T-helper 17 cell (primary cell): ENCODE data around the gene ZNF765. TPM values are rescaled to one million over a fixed set of nuclear protein-coding genes. Genes with fewer than 3 reads are reported as not detected.
A peak's percentile ranks its signal among the peaks of the same experiment; 100 is the strongest.
"Not testable (repeated sequence)": the region's sequence is repeated elsewhere in the genome, so short reads cannot be mapped to it uniquely, and the experiment has no call there.

Experiments
- ATAC-seq: fragments of 150-1000 bp; cut with Tn5 transposase; 2 replicates; pipeline ENCODE4 v1.10.0; 2021; ENCODE audit warnings: mild to moderate bottlenecking, moderate library complexity
- DNase-seq, 3 donors: peaks; one replicate each; pipeline versions ENCODE4 v3.0.0 to v3.0.0-alpha.2; 2020 to 2021
- H3K9me3 ChIP-seq: one replicate; pipeline ENCODE4 v1.7.0; 2013; ENCODE audit warnings: low read length, mild to moderate bottlenecking; ENCODE audit not compliant: control insufficient read depth, poor library complexity, severe bottlenecking
- H3K27ac Mint-ChIP-seq: one replicate; pipeline ENCODE4 v1.8.0; 2022; ENCODE audit warnings: mild to moderate bottlenecking, moderate library complexity, mixed read lengths
- H3K27me3 Mint-ChIP-seq: one replicate; pipeline ENCODE4 v1.8.0; 2022; ENCODE audit warnings: mixed read lengths
- H3K36me3 Mint-ChIP-seq: one replicate; pipeline ENCODE4 v1.8.0; 2022; ENCODE audit warnings: low read depth, mixed read lengths
- H3K4me1 Mint-ChIP-seq: one replicate; pipeline ENCODE4 v1.8.0; 2022; ENCODE audit warnings: mild to moderate bottlenecking, mixed read lengths
- H3K4me3 Mint-ChIP-seq: one replicate; pipeline ENCODE4 v1.8.0; 2022; ENCODE audit warnings: mild to moderate bottlenecking, moderate library complexity, mixed read lengths
- total RNA-seq, 4 donors: library from RNA in 2 of 4; stranded (reverse) in 2 of 4; gene quantifications; one replicate each; pipeline ENCODE4 v1.2.3 and lab custom pipeline; 2022 to 2026

ZNF765 gene
- total RNA-seq, 2 donors from 2014 or later: 6.7 to 7.7 TPM

DNA sequence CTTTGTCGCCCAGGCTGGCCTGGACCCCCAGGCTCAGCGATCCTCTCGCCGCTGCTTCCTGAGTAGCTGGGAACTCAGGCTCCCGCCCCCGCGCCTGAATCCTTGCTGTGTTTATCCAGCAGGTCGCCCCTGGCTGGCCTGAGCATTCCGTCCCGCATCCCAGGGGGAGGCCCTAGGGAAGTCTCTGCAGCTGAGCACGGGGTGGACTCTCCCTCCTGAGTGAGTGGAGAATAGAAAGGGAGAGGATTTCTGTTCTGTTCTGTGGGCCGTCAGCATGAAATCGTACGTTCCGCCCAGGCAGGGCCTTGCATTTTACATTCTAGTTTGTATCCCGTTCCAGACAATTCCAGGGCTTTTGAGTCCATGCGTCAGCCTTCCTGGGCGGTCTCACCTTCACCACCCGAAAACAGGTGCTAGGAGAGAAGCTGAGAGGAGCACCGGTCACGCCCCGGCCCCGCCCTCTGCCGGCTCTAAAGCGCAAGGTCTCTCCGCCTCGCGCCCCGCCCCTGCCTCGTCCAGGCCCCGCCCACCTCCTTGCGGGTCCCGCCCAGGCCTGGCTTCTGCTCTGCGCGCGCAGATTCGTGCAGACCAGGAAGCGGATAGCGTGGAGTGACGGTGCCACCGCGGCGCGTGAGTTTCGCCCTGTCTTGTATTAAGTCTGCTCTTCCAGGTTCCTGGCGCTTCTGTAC lies 36.6 kb downstream of the ZNF765 start, which contains the start of gene ZNF761:
Gene ZNF761, plus strand, starts transcription at position 586 of the 689 bp plus-strand sequence. CDS start 15,285 bp downstream, outside the sequence.
- peak within 1 kb of the TSS; percentile 94 for H3K4me3 Mint-ChIP-seq
- ATAC-seq: peak; percentile 98

DNA sequence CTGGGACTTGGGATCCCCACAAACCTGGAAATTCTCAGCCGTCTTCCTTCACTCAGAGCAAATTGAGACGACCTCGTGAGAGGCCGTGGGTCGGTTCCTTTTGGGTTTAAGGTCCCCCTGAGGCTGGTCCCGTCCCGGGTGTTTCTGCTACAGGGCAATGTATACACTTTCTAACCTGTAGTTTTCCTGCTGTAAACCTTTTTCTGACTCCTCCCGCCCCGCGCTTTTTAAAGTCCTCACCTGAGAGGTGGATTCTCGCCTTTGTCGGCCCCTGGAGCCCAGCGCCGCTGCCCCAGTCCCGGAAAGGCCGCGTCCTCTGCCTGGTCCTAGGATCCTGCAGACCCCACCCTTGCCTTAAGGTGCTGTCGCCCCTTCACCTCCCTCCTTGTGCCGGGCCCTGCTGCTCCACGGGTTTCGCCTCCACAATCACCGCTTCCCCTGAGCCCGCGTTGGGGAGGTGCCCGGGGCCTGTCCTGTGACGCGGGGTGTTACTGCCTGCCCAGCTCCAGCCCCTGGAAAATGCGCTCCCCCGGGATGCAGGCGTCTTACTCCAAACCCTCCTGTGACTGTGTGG lies 37.2 kb downstream of the ZNF765 start:
- ATAC-seq (peak; percentile 45), DNase-seq (peak in 1 of 3 donors; percentile 5)
- peaks cover 2% of the 10 kb centered on the region for H3K36me3 Mint-ChIP-seq
- peak overlapping the region; percentile 94 for H3K4me3 Mint-ChIP-seq
- no peaks in the 10 kb centered on the region for H3K9me3 ChIP-seq
- H3K4me1 Mint-ChIP-seq: peaks cover 11% of the 10 kb centered on the region
- H3K27ac Mint-ChIP-seq: peak overlapping the region; percentile 96
- no peaks in the 10 kb centered on the region for H3K27me3 Mint-ChIP-seq

More for the DNA sequence above, 36.6 kb downstream of the ZNF765 start, which contains the start of gene ZNF761:
- Mint-ChIP-seq H3K36me3 (peaks cover 2% of the 10 kb centered on the region), H3K4me1 (peaks cover 11% of the 10 kb centered on the region), H3K27me3 (no peaks in the 10 kb centered on the region), H3K27ac (peak within 1 kb of the TSS; percentile 96)
- H3K9me3 ChIP-seq: no peaks in the 10 kb centered on the region
- DNase-seq: peak; percentile 97 to 98 (median 98)

DNA sequence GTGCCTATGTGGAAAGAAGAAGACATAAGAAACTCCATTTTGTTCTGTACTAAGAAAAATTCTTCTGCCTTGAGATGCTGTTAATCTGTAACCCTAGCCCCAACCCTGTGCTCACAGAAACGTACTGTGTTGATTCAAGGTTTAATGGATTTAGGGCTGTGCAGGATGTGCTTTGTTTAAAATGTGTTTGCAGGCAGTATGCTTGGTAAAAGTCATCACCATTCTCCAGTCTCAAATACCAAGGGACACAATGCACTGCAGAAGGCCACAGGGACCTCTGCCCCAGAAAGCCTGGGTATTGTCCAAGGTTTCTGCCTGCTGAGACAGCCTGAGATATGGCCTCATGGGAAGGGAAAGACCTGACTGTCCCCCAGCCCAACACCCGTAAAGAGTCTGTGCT lies 48.9 kb downstream of the ZNF765 start:
- not testable (repeated sequence) for DNase-seq, H3K27ac Mint-ChIP-seq, H3K27me3 Mint-ChIP-seq, H3K4me3 Mint-ChIP-seq, ATAC-seq, H3K4me1 Mint-ChIP-seq
- H3K36me3 Mint-ChIP-seq: peaks cover 12% of the 10 kb centered on the region
- peaks cover 20% of the 10 kb centered on the region for H3K9me3 ChIP-seq

DNA sequence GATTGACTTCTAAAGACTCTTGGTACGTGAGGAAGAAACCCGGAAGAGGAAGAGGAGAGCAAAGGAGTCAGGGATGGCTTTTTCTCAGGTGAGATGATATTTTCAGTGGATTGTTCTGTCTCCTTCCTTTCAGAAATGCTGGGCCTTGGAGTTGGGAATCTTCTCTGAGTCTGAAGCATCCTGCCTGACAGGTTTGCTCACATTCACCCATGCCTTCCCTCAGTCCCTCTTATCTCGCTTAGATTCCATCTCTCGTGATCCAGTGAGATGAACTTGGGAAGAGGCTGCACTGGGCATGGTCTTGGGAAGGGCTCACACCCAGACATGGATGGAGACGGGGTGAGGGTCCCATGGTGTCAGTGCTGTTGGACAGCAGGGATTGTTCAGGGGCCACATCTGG lies 52.2 kb downstream of the ZNF765 start:
- not testable (repeated sequence) for H3K4me3 Mint-ChIP-seq, H3K4me1 Mint-ChIP-seq, ATAC-seq, H3K27me3 Mint-ChIP-seq, H3K27ac Mint-ChIP-seq, H3K36me3 Mint-ChIP-seq, DNase-seq
- H3K9me3 ChIP-seq: peaks cover 21% of the 10 kb centered on the region

DNA sequence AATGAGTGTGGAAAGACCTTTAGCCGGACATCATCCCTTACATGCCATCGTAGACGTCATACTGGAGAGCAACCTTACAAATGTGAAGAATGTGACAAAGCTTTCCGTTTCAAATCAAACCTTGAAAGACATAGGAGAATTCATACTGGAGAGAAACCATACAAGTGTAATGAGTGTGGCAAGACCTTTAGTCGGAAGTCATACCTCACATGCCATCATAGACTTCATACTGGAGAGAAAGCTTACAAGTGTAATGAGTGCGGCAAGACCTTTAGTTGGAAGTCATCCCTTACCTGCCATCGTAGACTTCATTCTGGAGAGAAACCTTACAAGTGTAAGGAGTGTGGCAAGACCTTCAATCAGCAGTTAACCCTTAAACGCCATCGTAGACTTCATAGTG lies 60.9 kb downstream of the ZNF765 start:
- no peak for ATAC-seq
- Mint-ChIP-seq H3K27ac (no peak overlapping the region), H3K27me3 (no peaks in the 10 kb centered on the region), H3K4me1 (no peaks in the 10 kb centered on the region), H3K36me3 (no peaks in the 10 kb centered on the region), H3K4me3 (no peak overlapping the region)
- H3K9me3 ChIP-seq: peaks cover 55% of the 10 kb centered on the region
- DNase-seq: no peak

DNA sequence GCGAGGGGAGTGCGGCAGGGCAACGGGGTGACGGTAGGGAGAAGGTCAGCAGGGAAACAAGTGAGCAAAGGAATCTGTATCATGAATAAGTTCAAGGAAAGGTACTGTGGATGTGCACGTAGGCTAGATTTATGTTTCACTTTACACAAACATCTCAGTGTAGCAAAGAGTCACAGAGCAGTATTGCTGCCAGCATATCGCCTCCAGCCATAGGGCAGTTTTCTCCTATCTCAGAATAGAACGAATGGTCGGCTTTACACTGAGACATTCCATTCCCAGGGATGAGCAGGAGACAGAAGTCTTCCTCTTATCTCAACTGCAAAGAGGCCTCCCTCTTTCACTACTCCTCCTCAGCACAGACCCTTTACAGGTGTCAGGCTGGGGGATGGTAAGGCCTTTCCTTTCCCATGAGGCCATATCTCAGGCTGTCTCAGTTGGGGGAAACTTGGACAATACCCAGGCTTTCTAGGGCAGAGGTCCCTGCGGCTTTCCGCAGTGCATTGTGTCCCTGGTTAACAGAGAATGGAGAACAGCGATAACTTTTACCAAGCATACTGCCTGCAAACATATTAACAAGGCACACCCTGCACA lies 65.3 kb downstream of the ZNF765 start:
- peaks cover 24% of the 10 kb centered on the region for H3K9me3 ChIP-seq
- not testable (repeated sequence) for H3K36me3 Mint-ChIP-seq, H3K27ac Mint-ChIP-seq, H3K4me1 Mint-ChIP-seq, ATAC-seq, H3K27me3 Mint-ChIP-seq, DNase-seq, H3K4me3 Mint-ChIP-seq

DNA sequence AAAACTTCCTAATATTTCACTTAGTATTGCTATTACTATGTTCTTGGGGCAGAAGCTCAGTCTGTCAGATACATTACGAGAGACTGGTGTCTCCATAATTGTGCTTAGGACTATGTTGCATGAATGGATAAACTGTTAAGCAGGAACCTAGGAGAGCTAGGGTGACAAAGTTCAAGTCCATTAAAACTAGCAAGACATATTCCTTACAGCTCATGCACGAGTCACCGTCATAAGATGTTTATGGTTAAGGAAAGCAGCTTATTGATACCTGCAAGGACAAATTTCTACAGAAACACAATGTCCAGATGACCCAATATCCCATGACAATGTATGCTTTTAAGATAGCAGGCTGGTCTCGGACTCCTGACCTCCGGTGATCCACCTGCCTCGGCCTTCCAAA lies 66.9 kb downstream of the ZNF765 start:
- Mint-ChIP-seq H3K36me3 (no peaks in the 10 kb centered on the region), H3K4me3 (no peak overlapping the region), H3K4me1 (peaks cover 3% of the 10 kb centered on the region), H3K27ac (no peak overlapping the region), H3K27me3 (no peaks in the 10 kb centered on the region)
- no peak for DNase-seq
- no peak for ATAC-seq
- peaks cover 8% of the 10 kb centered on the region for H3K9me3 ChIP-seq

DNA sequence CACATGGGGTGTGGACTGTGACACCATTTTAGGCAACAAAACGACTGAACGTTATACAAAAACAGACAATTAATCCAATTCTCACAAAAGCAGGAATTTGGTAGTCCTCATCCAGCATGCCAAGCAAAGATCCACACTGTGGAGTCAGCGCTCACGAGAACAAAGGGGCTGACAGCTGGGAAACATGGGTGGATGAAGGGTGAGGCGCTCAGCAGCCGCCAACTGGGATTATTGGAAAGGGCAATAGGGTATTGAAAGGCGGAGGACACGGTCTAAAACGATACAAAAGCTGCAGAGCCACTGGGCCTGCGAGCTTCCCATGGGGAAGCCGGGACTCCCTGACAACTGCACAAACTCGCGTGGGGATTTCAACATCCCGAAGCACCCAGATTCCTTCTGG lies 67.9 kb downstream of the ZNF765 start:
- H3K4me3 Mint-ChIP-seq: no peak overlapping the region
- H3K27ac Mint-ChIP-seq: no peak overlapping the region
- no peaks in the 10 kb centered on the region for H3K27me3 Mint-ChIP-seq
- no peaks in the 10 kb centered on the region for H3K36me3 Mint-ChIP-seq
- DNase-seq: no peak
- H3K9me3 ChIP-seq: no peaks in the 10 kb centered on the region
- no peak for ATAC-seq
- peaks cover 3% of the 10 kb centered on the region for H3K4me1 Mint-ChIP-seq

DNA sequence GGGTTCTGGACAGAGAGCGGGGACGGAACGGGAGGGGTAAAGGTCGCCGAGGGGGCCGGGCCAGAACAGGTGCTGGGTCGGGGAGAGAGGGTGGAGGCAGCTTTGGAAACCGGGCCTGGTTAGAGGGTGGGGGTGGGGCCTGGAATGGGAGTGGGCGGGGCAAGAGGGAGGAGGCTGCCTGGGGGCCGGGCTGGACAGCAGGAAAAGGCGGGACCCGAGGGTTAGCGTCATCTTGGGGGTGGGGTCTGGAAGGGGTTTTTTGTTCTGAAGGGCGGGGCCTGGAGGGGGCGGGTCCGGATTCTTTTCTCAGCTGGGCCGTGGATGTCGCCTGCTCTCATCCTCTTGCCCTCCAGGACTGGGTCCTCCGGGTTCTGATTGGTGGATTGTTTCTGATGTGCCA lies 68.3 kb downstream of the ZNF765 start:
- peaks cover 4% of the 10 kb centered on the region for H3K4me1 Mint-ChIP-seq
- no peaks in the 10 kb centered on the region for H3K36me3 Mint-ChIP-seq
- H3K27ac Mint-ChIP-seq: no peak overlapping the region
- DNase-seq: no peak
- H3K27me3 Mint-ChIP-seq: no peaks in the 10 kb centered on the region
- H3K4me3 Mint-ChIP-seq: no peak overlapping the region
- no peak for ATAC-seq
- no peaks in the 10 kb centered on the region for H3K9me3 ChIP-seq

DNA sequence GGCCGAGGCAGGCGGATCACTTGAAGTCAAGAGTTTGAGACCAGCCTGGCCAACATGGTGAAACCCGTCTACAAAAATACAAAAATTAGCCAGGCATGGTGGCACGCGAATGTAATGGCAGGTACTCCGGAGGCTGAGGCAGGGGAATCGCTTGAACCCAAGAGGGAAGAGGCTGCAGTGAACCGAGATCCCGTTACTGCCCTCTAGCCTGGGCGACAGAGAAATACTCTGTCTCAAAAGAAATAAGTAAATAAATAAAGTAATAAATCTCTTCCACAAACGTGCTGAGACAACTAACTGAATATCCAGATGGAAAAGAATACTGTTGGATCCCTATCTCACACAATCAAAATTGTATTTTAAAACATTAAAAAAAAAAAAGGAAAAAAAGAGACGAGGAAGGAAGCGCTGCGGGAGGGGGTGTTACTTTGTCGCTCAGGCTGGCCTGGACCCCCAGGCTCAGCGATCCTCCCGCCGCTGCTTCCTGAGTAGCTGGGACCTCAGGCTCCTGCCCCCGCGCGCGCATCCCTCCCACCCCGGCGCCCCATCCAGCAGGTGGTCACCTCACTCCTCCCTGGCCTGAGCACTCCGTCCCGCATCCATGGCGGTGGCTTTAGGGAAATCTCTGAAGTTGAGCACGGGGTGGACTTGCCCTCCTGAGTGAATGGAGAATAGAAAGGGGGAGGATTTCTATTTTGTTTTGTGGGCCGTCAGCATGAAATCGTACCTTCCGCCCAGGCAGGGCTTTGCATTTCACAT lies 72.0 kb downstream of the ZNF765 start:
- Mint-ChIP-seq H3K36me3 (no peaks in the 10 kb centered on the region), H3K4me3 (peak overlapping the region; percentile 88), H3K4me1 (peaks cover 8% of the 10 kb centered on the region), H3K27me3 (no peaks in the 10 kb centered on the region), H3K27ac (no peak overlapping the region)
- DNase-seq (no peak), ATAC-seq (peak; percentile 39)
- no peaks in the 10 kb centered on the region for H3K9me3 ChIP-seq

DNA sequence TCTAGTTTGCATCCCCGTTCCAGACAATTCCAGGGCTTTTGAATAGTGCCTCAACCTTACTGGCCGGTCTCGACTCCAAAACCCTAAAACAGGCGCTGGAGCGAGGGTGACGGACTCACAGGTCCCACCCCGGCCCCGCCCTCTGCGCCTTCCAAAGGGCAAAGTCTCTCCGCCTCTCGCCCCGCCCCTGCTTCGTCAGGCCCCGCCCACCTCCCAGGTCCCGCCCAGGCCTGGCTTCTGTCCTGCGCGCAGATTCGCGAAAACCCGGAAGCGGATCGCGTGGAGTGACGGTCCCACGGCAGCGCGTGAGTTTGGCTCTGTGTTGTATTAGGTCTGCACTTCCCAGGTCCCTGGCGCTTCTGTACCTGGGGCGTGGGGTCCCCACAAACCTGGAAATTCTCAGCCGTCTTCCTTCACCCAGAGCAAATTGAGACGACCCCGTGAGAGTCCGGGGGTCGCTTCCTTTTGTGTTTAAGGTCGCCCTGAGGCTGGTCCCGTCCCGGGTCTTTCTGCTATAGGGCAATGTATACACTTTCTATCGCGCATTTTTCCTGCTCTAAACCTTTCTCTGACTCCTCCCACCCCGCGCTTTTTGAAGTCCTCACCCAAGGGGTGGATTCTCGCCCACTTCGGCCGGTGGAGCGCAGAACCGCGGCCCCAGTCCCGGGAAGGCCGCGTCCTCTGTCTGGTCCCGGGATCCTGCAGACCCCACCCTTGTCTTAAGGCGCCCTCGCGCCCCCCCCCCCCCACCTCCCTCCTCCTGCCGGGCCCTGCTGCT lies 72.7 kb downstream of the ZNF765 start, which contains the start of gene ZNF813:
Gene ZNF813, plus strand, starts transcription at position 249 of the 778 bp plus-strand sequence. CDS start 16,090 bp downstream, outside the sequence.
- Mint-ChIP-seq H3K27me3 (no peaks in the 10 kb centered on the region), H3K4me3 (peak within 1 kb of the TSS; percentile 88), H3K27ac (peak within 1 kb of the TSS; percentile 54), H3K36me3 (no peaks in the 10 kb centered on the region), H3K4me1 (peaks cover 8% of the 10 kb centered on the region)
- ATAC-seq (peak; percentile 98), DNase-seq (peak; percentile 87 to 94 (median 92))
- no peaks in the 10 kb centered on the region for H3K9me3 ChIP-seq

DNA sequence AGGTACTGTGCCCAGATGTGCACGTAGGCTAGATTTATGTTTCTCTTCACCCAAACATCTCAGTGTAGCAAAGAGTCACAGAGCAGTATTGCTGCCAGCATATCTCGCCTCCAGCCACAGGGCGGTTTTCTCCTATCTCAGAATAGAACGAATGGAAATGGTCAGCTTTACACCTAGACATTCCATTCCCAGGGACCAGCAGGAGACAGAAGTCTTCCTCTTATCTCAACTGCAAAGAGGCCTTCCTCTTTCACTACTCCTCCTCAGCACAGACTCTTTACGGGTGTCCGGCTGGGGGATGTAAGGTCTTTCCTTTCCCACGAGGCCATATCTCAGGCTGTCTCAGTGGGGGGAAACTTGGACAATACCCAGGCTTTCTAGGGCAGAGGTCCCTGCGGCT lies 73.7 kb downstream of the ZNF765 start:
- H3K9me3 ChIP-seq, DNase-seq, H3K36me3 Mint-ChIP-seq, H3K27ac Mint-ChIP-seq, H3K27me3 Mint-ChIP-seq, H3K4me1 Mint-ChIP-seq, ATAC-seq: not testable (repeated sequence)
- peak overlapping the region; percentile 88 for H3K4me3 Mint-ChIP-seq
